ENCODE measurements around the gene PARD6G. TPM values are rescaled to one million over a fixed set of nuclear protein-coding genes. Genes with fewer than 3 reads are reported as not detected.

Gene PARD6G
- total and polyA plus RNA-seq, 2 of the 8 experiments (the other 6 are each of a cell fraction or from before 2014, with no cell fraction given): 11.3 to 17.9 TPM

- Histone ChIP-seq H3K27ac (ENCODE audit: low read depth, low read length) (no peak overlapping the region), H2AK5ac (ENCODE audit: low read depth, low read length) (no peak overlapping the region), H4K8ac (ENCODE audit: extremely low read depth, insufficient read depth, low read length) (peak overlapping the region; percentile 57; the same call in 1 of the 2 replicates), H3K9ac (replicated peaks in 1 of 4; ENCODE audit: extremely low read depth in 1 of 4, low read depth in 3 of 4, low read length in 3 of 4) (no peak overlapping the region), H3K4me2 (ENCODE audit: insufficient read depth in 1 of 2, low read depth in 2 of 2, low read length in 2 of 2) (no peak overlapping the region), H2BK15ac (ENCODE audit: low read length) (no peak overlapping the region), H3K23ac (ENCODE audit: insufficient read length) (no peak overlapping the region), H3K9me3 (ENCODE audit: insufficient read depth in 2 of 2, low read depth in 1 of 2, low read length in 1 of 2) (no peaks in the 10 kb centered on the region), H3K4ac (replicated peaks; ENCODE audit: insufficient read length, low read depth, low read length) (no peak overlapping the region), H3K79me1 (ENCODE audit: low read depth, low read length) (peaks cover 4% of the 10 kb centered on the region; the same call in 1 of the 2 replicates), H4K5ac (ENCODE audit: insufficient read length, low read depth, low read length) (no peak overlapping the region), H3K4me3 (ENCODE audit: extremely low read depth in 1 of 4, insufficient read depth in 2 of 4, low read depth in 3 of 4, low read length in 4 of 4) (no peak overlapping the region), H2BK20ac (ENCODE audit: low read length) (no peak overlapping the region), H3K27me3 (replicated peaks in 1 of 4; ENCODE audit: control insufficient read depth in 3 of 4, extremely low read depth in 1 of 4, insufficient read depth in 3 of 4, low read length in 3 of 4) (no peaks in the 10 kb centered on the region; a peak in 2 of 7 replicates), H4K91ac (replicated peaks; ENCODE audit: insufficient read length, low read length) (no peak overlapping the region), H2BK120ac (replicated peaks; ENCODE audit: low read depth, low read length) (no peak overlapping the region), H2BK5ac (ENCODE audit: low read depth, low read length) (no peak overlapping the region), H3K4me1 (replicated peaks in 1 of 4; ENCODE audit: control insufficient read depth in 3 of 4, insufficient read depth in 4 of 4, low read length in 3 of 4) (peaks cover 0 to 9% (median 0%) of the 10 kb centered on the region in 4 experiments; a peak in 3 of 7 replicates), H2AFZ (ENCODE audit: low read length) (no peak overlapping the region), H3K36me3 (ENCODE audit: control insufficient read depth in 2 of 4, insufficient read depth in 4 of 4, low read length in 3 of 4) (no peaks in the 10 kb centered on the region), H3K18ac (ENCODE audit: extremely low read depth, low read length) (no peak overlapping the region), H3K23me2 (ENCODE audit: low read depth, low read length) (peaks cover 5% of the 10 kb centered on the region; the same call in 1 of the 2 replicates), H2BK12ac (ENCODE audit: low read depth, low read length) (no peak overlapping the region), H3K14ac (ENCODE audit: insufficient read length) (no peak overlapping the region), H3K79me2 (ENCODE audit: control insufficient read depth in 1 of 2, insufficient read depth in 2 of 2, low read length in 2 of 2) (peaks cover 0 to 18% of the 10 kb centered on the region in 2 experiments; a peak in 2 of 4 replicates), H4K20me1 (replicated peaks in 1 of 2; ENCODE audit: control insufficient read depth in 1 of 2, insufficient read depth in 2 of 2, low read length in 2 of 2) (peaks cover 9 to 16% of the 10 kb centered on the region in 2 experiments), H3K56ac (replicated peaks; ENCODE audit: insufficient read length, low read depth, low read length) (no peak overlapping the region)
- no peak for DNase-seq (ENCODE audit: low read depth in 1 of 2, low spot score in 2 of 2)
- WGBS, 2 experiments (ENCODE audit: extremely low coverage in 1 of 2, insufficient coverage in 1 of 2, insufficient read length in 1 of 2, insufficient replicate concordance in 2 of 2, low coverage in 1 of 2, low lambda C conversion rate in 2 of 2, missing lambda C conversion rate in 1 of 2): 94% methylated on average over 6 of the region's 7 CpGs; no CpG with 5 or more reads in 1 of the 2 experiments
- POLR2A ChIA-PET (ENCODE audit: partially characterized antibody): interaction anchor here (0.6 kb wide), 1 partner anchor 29 kb away, joined by 3 read pairs; no protein-coding TSS in a partner anchor
- FAIRE-seq: no peak
- TF ChIP-seq FOSL1 (IDR thresholded peaks at IDR 0.05; ENCODE audit: insufficient read depth, low read depth, low read length) (no peak), GTF2F1 (IDR thresholded peaks at IDR 0.05; ENCODE audit: borderline replicate concordance, low read depth, low read length) (no peak), ASH2L (IDR thresholded peaks at IDR 0.05; ENCODE audit: low read length) (no peak)
- CTCF ChIA-PET (ENCODE audit: partially characterized antibody): interaction anchor here (1.1 to 7.5 kb wide), 2 partner anchors 39 to 83 kb away, joined by 3 to 70 read pairs; no protein-coding TSS in a partner anchor
These were observed 5.2 kb downstream of the PARD6G start for GRCh38 chr18:80241919-80242777.

Data from H1 (cell line).